Muscle layer of colon (tissue), 2 donors: ENCODE measurements around the gene TRDN.
"Not testable (repeated sequence)": the region's sequence is repeated elsewhere in the genome, so short reads cannot be mapped to it uniquely, and the experiment has no call there.

Source experiments
- H3K27ac ChIP-seq: one replicate; pipeline ENCODE4 v1.7.0; 2013; ENCODE audit warnings: low read depth, mild to moderate bottlenecking, low read length, moderate library complexity
- H3K27me3 ChIP-seq, 2 donors: one replicate each; pipeline ENCODE4 v1.7.0; 2013; ENCODE audit warnings: low read length in 2 of 2, mild to moderate bottlenecking in 2 of 2; ENCODE audit not compliant: insufficient read depth in 2 of 2, control insufficient read depth in 1 of 2
- H3K36me3 ChIP-seq: one replicate; pipeline ENCODE4 v1.7.0; 2013; ENCODE audit warnings: mild to moderate bottlenecking, low read length; ENCODE audit not compliant: insufficient read depth
- H3K4me1 ChIP-seq: one replicate; pipeline ENCODE4 v1.7.0; 2013; ENCODE audit warnings: mild to moderate bottlenecking, low read length; ENCODE audit not compliant: insufficient read depth
- H3K4me3 ChIP-seq, 2 donors: one replicate each; pipeline ENCODE4 v1.7.0; 2013; ENCODE audit warnings: low read length in 2 of 2, low read depth in 1 of 2, mild to moderate bottlenecking in 1 of 2, moderate library complexity in 1 of 2
- H3K9ac ChIP-seq: one replicate; pipeline ENCODE4 v1.7.0; 2013; ENCODE audit warnings: low read length
- H3K9me3 ChIP-seq: one replicate; pipeline ENCODE4 v1.7.0; 2013; ENCODE audit warnings: mild to moderate bottlenecking, low read length
- donor health status: abdominal sarcoma.
- donor health status: Adenocarcinoma of cecum.

Gene TRDN

GRCh38 chr6:123323452-123324329 lies 313.1 kb downstream of the TRDN start:
- Histone ChIP-seq H3K27ac (no peak overlapping the region), H3K27me3 (no peaks in the 10 kb centered on the region), H3K4me3 (no peak overlapping the region), H3K4me1 (no peaks in the 10 kb centered on the region), H3K9me3 (no peaks in the 10 kb centered on the region), H3K36me3 (no peaks in the 10 kb centered on the region), H3K9ac (no peak overlapping the region)

GRCh38 chr6:123321020-123321419 lies 315.7 kb downstream of the TRDN start:
- Histone ChIP-seq H3K27me3 (no peaks in the 10 kb centered on the region), H3K9ac (no peak overlapping the region), H3K36me3 (no peaks in the 10 kb centered on the region), H3K4me1 (no peaks in the 10 kb centered on the region), H3K27ac (no peak overlapping the region), H3K4me3 (no peak overlapping the region), H3K9me3 (no peaks in the 10 kb centered on the region)

GRCh38 chr6:123316733-123317323 lies 319.9 kb downstream of the TRDN start:
- H3K4me1 ChIP-seq, result no peaks in the 10 kb centered on the region
- H3K9ac ChIP-seq, result no peak overlapping the region
- no peaks in the 10 kb centered on the region for H3K27me3 ChIP-seq
- no peak overlapping the region for H3K27ac ChIP-seq
- H3K36me3 ChIP-seq, result no peaks in the 10 kb centered on the region
- H3K9me3 ChIP-seq, result no peaks in the 10 kb centered on the region
- H3K4me3 ChIP-seq, result no peak overlapping the region

GRCh38 chr6:123314459-123314858 lies 322.3 kb downstream of the TRDN start:
- H3K4me3 ChIP-seq, H3K4me1 ChIP-seq, H3K9ac ChIP-seq, H3K9me3 ChIP-seq, H3K27me3 ChIP-seq, H3K27ac ChIP-seq, H3K36me3 ChIP-seq: not testable (repeated sequence)

GRCh38 chr6:123309130-123309529 lies 327.6 kb downstream of the TRDN start:
- Histone ChIP-seq H3K9me3 (no peaks in the 10 kb centered on the region), H3K36me3 (no peaks in the 10 kb centered on the region), H3K27me3 (no peaks in the 10 kb centered on the region), H3K4me3 (no peak overlapping the region), H3K27ac (no peak overlapping the region), H3K9ac (no peak overlapping the region), H3K4me1 (no peaks in the 10 kb centered on the region)

- no peak overlapping the region for H3K4me3 ChIP-seq
- H3K27ac ChIP-seq, result no peak overlapping the region
- H3K36me3 ChIP-seq, result no peaks in the 10 kb centered on the region
- no peaks in the 10 kb centered on the region for H3K4me1 ChIP-seq
- H3K9me3 ChIP-seq, result no peaks in the 10 kb centered on the region
- H3K27me3 ChIP-seq, result no peaks in the 10 kb centered on the region
- no peak overlapping the region for H3K9ac ChIP-seq
These were observed 330.4 kb downstream of the TRDN start for GRCh38 chr6:123306334-123306733.

GRCh38 chr6:123295672-123296071 lies 341.1 kb downstream of the TRDN start:
- no peaks in the 10 kb centered on the region for H3K27me3 ChIP-seq
- no peak overlapping the region for H3K27ac ChIP-seq
- no peak overlapping the region for H3K4me3 ChIP-seq
- no peaks in the 10 kb centered on the region for H3K9me3 ChIP-seq
- no peaks in the 10 kb centered on the region for H3K36me3 ChIP-seq
- no peaks in the 10 kb centered on the region for H3K4me1 ChIP-seq
- H3K9ac ChIP-seq, result no peak overlapping the region

GRCh38 chr6:123295181-123295580 lies 341.6 kb downstream of the TRDN start:
- Histone ChIP-seq H3K4me3 (no peak overlapping the region), H3K9me3 (no peaks in the 10 kb centered on the region), H3K9ac (no peak overlapping the region), H3K4me1 (no peaks in the 10 kb centered on the region), H3K27me3 (no peaks in the 10 kb centered on the region), H3K27ac (no peak overlapping the region), H3K36me3 (no peaks in the 10 kb centered on the region)

GRCh38 chr6:123288649-123289048 lies 348.1 kb downstream of the TRDN start:
- no peak overlapping the region for H3K27ac ChIP-seq
- no peaks in the 10 kb centered on the region for H3K4me1 ChIP-seq
- no peaks in the 10 kb centered on the region for H3K27me3 ChIP-seq
- H3K36me3 ChIP-seq, result no peaks in the 10 kb centered on the region
- H3K9me3 ChIP-seq, result no peaks in the 10 kb centered on the region
- H3K4me3 ChIP-seq, result no peak overlapping the region
- no peak overlapping the region for H3K9ac ChIP-seq

GRCh38 chr6:123276546-123276980 lies 360.2 kb downstream of the TRDN start:
- H3K9me3 ChIP-seq, result no peaks in the 10 kb centered on the region
- H3K27ac ChIP-seq, result no peak overlapping the region
- no peak overlapping the region for H3K4me3 ChIP-seq

GRCh38 chr6:123263981-123264380 lies 372.8 kb downstream of the TRDN start:
- no peaks in the 10 kb centered on the region for H3K9me3 ChIP-seq
- H3K4me3 ChIP-seq, result no peak overlapping the region
- H3K9ac ChIP-seq, result no peak overlapping the region
- no peaks in the 10 kb centered on the region for H3K4me1 ChIP-seq
- H3K27me3 ChIP-seq, result no peaks in the 10 kb centered on the region
- no peak overlapping the region for H3K27ac ChIP-seq
- H3K36me3 ChIP-seq, result no peaks in the 10 kb centered on the region

More at GRCh38 chr6:123276546-123276980, 360.2 kb downstream of the TRDN start:
- Histone ChIP-seq H3K9ac (no peak overlapping the region), H3K36me3 (no peaks in the 10 kb centered on the region), H3K27me3 (no peaks in the 10 kb centered on the region), H3K4me1 (no peaks in the 10 kb centered on the region)

GRCh38 chr6:123240626-123241025 lies 396.1 kb downstream of the TRDN start:
- Histone ChIP-seq H3K9me3 (no peaks in the 10 kb centered on the region), H3K9ac (no peak overlapping the region), H3K27me3 (no peaks in the 10 kb centered on the region), H3K36me3 (no peaks in the 10 kb centered on the region), H3K27ac (no peak overlapping the region), H3K4me3 (no peak overlapping the region), H3K4me1 (no peaks in the 10 kb centered on the region)
